GM18868 (cell line): Measurements from ENCODE around the gene PCDHAC1.

ENCODE experiments used
- ATAC-seq: cut with Tn5 transposase; IDR thresholded peaks from one replicate; pipeline ENCODE4 v1.9.1; 2021; ENCODE audit warnings: mild to moderate bottlenecking, moderate library complexity; ENCODE audit not compliant: unreplicated experiment

PCDHAC1 gene

GRCh38 chr5:140967226-140967893 is 41.3 kb downstream of the PCDHAC1 start:
- no peak for ATAC-seq

- ATAC-seq = no peak
Measured at GRCh38 chr5:140969880-140970279, 43.8 kb downstream of the PCDHAC1 start.

DNA sequence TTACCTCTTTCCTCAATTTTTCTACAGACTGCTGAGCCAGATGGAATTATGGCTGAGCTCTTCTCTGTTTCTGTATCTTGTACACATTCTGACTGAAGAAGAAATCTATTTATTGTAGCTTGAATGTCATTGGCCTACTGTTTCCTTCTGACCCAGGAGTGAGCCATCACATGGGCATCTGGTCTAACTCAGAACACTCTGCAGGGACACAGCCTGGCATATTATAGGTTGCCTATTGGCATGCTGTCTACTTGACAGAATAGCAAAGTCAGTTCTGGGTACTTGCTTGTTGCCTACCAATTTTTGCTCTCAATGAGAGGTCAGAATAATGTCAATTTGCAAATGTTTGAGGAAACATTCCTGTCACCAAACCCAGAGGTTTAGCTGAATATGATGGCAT is 47.5 kb downstream of the PCDHAC1 start:
- ATAC-seq = no peak

DNA sequence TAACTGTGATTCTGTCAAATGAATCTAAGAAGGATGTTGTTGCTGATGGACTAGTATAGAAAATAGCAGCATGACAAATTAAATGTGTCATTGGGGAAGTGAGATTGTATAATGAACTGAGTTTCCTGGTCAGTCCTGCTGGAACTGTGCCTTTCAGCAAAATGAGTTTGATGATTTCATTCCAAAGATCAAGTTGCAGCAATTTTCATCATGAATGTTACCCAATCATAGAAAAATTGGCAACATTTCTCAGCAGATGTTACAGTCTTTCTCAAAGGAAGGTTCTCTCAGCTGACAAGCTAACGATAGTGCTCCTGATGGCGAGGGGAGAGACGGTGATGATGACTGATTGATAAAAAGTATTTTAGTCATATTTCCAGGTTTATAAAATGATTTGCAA is 50.9 kb downstream of the PCDHAC1 start:
- no peak for ATAC-seq

DNA sequence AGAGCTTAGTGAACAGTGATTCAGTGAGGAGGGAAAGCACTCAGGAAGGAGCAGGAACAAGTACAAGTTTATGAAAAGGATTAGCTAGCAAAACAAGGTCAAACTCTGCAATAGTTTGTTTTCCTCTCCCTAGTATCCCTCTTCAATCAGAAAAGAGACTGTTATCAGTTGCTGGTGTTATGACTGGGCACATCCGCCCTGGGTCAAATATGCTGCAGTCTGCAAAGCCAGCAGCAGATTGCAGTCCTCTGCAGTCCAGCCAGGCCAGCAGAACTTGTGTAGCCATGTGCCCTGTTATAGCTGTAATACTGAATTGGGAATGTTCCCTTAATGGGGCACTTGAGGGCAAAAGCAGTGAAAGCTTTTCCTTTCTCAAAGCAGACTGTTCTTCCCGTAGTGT is 52.2 kb downstream of the PCDHAC1 start:
- no peak for ATAC-seq

- ATAC-seq = no peak
Measured at GRCh38 chr5:140978983-140979382, 52.9 kb downstream of the PCDHAC1 start.
